ENCODE data around the gene ALKBH4.
A peak's percentile ranks its signal among the peaks of the same experiment; 100 is the strongest.
"Not testable (repeated sequence)": the region's sequence is repeated elsewhere in the genome, so short reads cannot be mapped to it uniquely, and the experiment has no call there.

The ALKBH4 gene

GRCh38 chr7:102464577-102465280 is at the start of gene ALKBH4, which contains the start of gene LRWD1:
TSS of gene ALKBH4 (minus strand) at chr7:102464863. CDS start at chr7:102464836, 27 bp downstream.
TSS of gene LRWD1 (plus strand) at chr7:102464984. CDS start at chr7:102465081, 97 bp downstream.
- DNase-seq: peak; percentile 88

- not testable (repeated sequence) for DNase-seq
Observed at GRCh38 chr7:102512642-102513221, 48.1 kb upstream of the ALKBH4 start.

GRCh38 chr7:102511860-102512522 is 47.3 kb upstream of the ALKBH4 start:
- DNase-seq: not testable (repeated sequence)

DNA sequence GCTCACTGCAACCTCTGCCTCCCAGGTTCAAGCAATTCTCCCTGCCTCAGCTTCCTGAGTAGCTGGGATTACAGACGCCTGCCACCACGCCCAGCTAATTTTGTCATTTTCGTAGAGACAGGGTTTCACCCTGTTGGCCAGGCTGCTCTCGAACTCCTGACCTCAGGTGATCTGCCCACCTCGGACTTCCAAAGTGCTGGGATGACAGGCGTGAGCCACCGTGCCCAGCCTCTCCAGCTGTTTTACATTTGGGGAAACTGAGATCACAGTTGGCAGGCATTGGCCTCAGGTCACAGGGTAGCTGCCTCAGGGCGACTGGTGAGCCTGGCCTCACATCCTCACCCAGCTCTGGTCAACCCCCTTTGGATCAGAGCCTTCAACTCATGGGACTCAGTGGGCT is 45.9 kb upstream of the ALKBH4 start:
- not testable (repeated sequence) for DNase-seq

- DNase-seq: not testable (repeated sequence)
Observed at GRCh38 chr7:102507410-102508088, 42.9 kb upstream of the ALKBH4 start.

DNA sequence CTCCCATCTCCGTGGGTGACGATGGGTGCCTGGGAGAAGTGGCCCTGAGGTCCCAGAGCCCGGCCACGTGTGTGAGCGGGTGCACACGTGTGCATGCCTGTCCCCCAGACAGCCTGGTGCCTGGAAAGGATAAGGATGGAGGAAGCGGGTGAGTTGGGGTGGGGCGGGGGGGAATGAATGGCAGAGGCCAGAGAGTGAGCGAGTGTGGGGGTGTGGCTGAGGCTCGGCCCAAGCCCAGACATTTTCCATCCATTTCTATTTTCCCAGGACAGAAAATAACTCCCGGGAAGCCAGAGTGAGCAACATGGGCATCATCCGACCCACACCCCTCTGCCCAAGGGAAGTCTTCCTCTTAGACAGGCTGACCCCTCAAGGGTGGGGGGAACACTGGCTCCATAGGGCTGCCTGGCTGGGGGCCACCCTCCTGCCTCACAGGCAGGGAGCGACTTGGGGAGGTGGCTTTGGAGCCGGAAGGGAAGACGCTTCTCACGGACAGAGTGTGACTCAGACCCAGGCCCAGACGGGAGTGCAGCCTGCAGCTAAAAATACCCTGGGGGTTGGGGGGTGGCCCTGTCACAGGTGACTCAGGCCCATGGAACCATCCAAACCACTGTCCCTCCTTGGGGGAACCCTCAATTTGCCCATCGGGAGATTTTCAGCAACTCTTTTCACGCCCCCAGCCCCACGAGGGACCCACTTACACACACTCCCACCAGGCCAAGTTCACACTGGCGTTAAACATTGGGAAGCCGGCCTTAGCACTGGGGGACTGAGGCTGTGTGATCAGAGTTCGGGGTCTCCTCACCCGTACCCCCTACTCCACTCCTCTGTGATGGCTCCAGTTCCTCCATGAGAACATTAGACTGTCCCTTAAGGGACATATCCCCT is 40.9 kb upstream of the ALKBH4 start:
- DNase-seq: not testable (repeated sequence)

DNA sequence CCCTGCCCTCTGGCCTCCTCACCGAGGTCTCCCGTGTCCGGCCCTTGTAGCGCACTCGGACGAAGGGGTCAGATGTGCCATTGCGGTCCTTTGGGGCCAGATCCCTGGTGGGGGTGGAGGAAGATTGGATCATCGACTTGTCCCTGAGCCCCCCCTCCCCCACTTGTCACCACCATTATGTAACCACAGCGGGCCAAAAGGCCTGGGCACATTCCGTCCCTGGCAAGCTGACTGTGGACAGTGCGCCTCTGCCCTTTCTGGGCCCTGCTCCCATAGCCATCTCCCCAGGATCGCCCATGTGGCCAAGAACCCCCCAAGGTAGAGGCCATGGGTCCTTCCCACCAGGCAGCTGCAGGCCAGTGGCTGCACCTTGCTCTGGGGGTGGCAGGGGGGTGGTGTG is 38.5 kb upstream of the ALKBH4 start:
- not testable (repeated sequence) for DNase-seq

- DNase-seq: not testable (repeated sequence)
Observed at GRCh38 chr7:102498321-102498720, 33.7 kb upstream of the ALKBH4 start.

DNA sequence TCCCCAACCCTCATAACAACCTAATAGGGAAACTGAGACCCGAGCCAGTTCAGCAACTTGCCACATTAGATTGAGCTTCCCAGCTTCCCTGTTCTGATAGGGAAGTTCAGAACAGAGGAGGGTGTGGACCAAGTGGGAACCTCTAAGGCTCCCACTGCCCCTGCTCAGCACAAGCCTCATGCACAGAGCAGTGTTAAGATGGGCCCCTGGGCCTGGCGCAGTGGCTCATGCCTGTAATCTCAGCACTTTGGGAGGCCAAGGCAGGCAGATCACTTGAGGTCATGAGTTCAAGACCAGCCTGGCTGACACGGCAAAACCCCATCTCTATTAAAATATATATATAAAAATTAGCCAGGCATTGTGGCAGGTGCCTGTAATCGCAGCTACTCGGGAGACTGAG is 32.6 kb upstream of the ALKBH4 start:
- DNase-seq: not testable (repeated sequence)

- not testable (repeated sequence) for DNase-seq
Observed at GRCh38 chr7:102496861-102497260, 32.2 kb upstream of the ALKBH4 start.

DNA sequence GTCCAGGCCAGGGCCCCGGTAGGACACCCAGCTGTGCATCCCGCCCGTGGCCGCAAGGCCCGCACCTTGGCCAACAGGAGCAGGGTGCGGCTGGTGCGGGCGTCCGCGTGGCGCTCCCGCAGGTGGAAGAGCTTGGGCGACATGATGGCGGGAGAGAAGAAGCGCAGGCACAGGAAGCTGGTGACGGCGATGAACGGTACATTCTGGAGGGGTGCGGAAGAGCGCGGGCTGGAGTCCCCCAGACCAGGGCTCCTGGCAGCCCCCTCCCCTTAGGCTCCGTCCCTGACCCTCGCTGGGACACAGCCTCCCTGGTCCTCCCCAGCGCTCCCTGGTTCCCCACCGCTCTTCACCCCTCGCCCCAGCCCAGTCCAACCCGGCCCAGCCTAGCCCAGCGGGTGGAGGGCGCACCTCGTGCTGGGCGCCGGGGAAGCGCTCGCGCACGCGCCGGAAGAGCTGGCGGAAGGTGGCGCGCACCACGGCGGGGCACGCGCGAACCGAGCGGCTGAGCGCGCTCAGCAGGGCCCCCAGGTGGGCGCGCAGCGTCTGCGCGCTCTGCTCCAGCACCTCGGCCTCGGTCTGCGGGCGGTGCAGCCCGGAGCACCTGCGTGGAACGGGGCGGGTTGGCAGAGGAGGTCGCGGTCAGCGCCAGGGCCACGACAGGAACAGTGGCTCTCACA is 29.9 kb upstream of the ALKBH4 start:
- DNase-seq: not testable (repeated sequence)

DNA sequence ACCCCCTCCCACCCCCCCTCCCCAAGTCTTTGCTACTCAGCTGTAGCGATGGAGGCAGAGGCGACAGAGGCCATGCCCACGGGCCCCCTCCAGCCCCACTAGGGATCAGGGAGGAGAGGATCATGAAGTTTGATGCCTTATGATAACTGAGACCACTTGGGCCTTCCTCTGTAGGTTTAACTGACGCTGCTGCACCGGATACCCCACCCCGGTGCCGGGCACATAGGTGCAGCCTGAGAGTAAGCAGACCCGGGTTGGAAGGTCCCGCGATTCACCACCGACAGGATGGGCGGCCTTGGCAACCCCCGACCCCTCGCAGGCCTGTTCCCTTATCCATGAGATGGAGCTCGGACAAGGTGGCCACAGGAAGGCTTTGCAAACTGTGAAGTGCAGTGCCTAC is 29.4 kb upstream of the ALKBH4 start:
- not testable (repeated sequence) for DNase-seq

GRCh38 chr7:102493220-102493935 is 28.7 kb upstream of the ALKBH4 start:
- DNase-seq: not testable (repeated sequence)

- DNase-seq: not testable (repeated sequence)
Observed at GRCh38 chr7:102490529-102491075, 25.9 kb upstream of the ALKBH4 start.

DNA sequence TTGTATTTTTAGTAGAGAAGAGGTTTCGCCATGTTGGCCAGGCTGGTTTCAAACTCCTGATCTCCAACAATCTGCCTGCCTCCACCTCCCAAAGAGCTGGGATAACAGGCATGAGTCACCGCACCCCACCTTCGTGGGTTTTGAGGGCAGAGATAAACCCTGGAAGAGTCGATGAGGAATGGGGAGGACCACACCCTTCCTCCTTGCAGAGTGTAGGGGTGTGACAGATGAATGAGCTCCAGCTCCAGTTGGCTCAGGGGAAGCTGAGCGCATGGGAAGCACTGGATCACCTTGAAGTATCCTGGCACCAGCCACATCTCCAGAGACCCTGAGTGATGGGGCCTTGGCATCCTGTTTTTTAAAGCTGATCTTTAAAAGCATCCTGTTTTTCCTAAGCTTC is 19.7 kb upstream of the ALKBH4 start:
- DNase-seq: not testable (repeated sequence)

DNA sequence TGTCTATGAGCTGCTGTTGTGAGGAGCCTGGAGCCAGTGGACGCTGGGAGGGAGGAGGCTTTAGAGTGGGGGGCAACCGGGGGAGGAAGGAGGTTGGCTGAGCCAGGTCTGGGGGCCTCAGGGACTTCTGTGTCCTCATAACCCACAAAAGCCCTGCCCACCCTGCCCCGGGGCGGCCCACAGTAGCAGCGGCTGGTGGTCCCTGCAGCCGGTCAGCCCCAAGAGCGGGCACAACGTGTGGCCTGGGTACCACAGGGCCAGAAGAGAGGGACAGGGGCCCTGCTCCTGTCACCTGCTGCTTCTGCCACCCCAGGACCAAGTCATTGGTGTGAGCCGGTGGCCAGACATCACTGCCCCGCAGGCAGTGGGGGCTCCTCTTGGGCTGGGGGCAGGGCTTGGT is 17.3 kb upstream of the ALKBH4 start:
- DNase-seq: not testable (repeated sequence)

GRCh38 chr7:102479982-102480637 is 15.4 kb upstream of the ALKBH4 start:
- not testable (repeated sequence) for DNase-seq

DNA sequence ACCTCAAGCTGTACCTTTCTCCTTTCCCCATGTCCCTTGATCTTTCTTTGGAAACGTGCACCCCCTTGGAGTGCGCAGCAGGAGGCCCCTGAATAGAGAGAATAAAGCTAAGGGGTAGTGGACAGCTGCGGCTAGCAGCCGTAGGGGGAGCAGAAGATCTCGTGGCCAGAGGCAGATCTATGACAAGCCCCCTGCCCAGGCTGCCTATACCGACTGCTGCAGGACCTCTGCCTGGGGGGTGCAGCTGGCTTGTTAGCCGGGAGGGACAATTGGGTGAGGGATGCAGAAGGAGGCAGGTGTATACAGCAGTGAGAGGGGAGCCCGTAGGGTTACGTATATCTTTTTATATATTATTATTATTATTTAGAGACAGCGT is 14.5 kb upstream of the ALKBH4 start:
- DNase-seq: not testable (repeated sequence)

DNA sequence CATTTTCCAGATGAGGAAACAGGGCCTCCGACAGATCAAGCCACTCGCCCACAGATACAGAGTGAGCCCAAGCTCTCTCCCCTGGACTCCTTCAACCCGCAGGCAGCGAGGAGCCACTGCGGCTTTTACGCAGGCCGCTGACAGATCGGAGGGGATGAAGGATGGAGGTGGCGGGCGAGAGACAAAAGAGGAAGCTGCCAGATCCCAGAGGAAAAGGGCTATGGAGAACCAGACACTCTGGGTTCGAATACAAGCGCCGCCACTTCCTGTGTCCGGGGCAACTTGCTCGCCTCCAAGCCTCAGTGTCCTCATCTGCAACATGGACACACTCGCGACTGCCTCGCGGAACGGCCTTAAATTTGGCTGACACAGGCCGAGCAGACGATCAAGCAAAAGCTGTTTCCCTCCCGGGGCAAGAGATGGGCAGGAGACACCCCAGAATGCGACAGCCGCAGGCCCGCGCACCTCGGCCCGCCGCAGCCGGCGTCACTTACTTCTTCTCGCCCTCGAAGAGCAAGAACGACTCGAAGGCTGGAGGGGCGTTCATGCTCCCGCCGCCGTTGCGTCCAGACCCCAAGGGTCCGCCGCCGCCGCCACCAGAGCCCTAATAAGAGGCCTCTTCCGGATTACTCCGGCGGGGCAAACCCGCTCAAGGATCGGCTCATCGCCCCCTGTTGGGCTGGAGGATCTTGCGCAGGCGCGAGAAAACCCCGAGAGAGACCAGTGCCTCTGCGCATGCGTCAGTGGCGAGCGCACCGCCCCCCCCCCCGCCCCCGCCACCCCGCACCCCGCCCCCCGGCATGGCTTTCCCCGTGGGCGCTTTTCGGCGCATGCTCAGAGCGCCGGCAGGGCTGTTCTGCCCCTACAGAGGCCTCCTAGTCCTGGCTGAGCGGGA is 13.9 kb upstream of the ALKBH4 start, which contains the start of gene POLR2J:
POLR2J (minus strand) TSS at position 609 of the 895 bp plus-strand sequence; CDS start at position 547, 62 bp downstream.
- not testable (repeated sequence) for DNase-seq
